HepG2 (cell line): ENCODE measurements around the gene GLYR1.

Experiments used
- CTCF ChIP-seq: sonication (generic); formaldehyde crosslinking; IDR thresholded peaks from 2 replicates; pipeline ENCODE4 v1.5.0; 2020; ENCODE audit warnings: mild to moderate bottlenecking, missing genetic modification reagents, moderate library complexity
- ESRRA ChIP-seq: sonication (generic); formaldehyde crosslinking; IDR thresholded peaks from 2 replicates; pipeline ENCODE4 v1.5.1; 2020; ENCODE audit warnings: mild to moderate bottlenecking, low read depth, missing genetic modification reagents
- HNRNPL ChIP-seq: fragments of 200-400 bp; formaldehyde crosslinking; IDR thresholded peaks from 2 replicates; pipeline ENCODE4 v1.6.1; 2017; ENCODE audit warnings: mild to moderate bottlenecking, low read depth, low read length
- IRF2 ChIP-seq: IDR thresholded peaks from 2 replicates; pipeline ENCODE4 v1.6.1; 2018; ENCODE audit warnings: missing genetic modification reagents, missing compliant biosample characterization
- KDM1A ChIP-seq: IDR thresholded peaks from 2 replicates; pipeline ENCODE4 v1.6.1; 2016; ENCODE audit warnings: missing compliant biosample characterization
- PCBP1 ChIP-seq: fragments of 200-400 bp; formaldehyde crosslinking; IDR thresholded peaks from 2 replicates; pipeline ENCODE4 v1.6.1; 2017; ENCODE audit warnings: mild to moderate bottlenecking, low read depth, low read length, borderline replicate concordance
- SP140L ChIP-seq: sonication (generic); formaldehyde crosslinking; IDR thresholded peaks from 2 replicates; pipeline ENCODE4 v1.4.0; 2020; ENCODE audit warnings: missing genetic modification reagents, borderline replicate concordance
- ZBTB26 ChIP-seq: IDR thresholded peaks from 2 replicates; pipeline ENCODE4 v1.6.1; 2016; ENCODE audit warnings: missing compliant biosample characterization, missing genetic modification reagents, borderline replicate concordance
- ZFP36 ChIP-seq: fragments of 150-350 bp; IDR thresholded peaks from 2 replicates; pipeline ENCODE4 v1.6.1; 2018; ENCODE audit warnings: borderline replicate concordance, low read length, low read depth; ENCODE audit not compliant: partially characterized antibody
- ZNF460 ChIP-seq: sonication (generic); formaldehyde crosslinking; IDR thresholded peaks from 2 replicates; pipeline ENCODE4 v1.5.1; 2020; ENCODE audit warnings: missing genetic modification reagents, mild to moderate bottlenecking, borderline replicate concordance
- ZNF670 ChIP-seq: sonication (generic); formaldehyde crosslinking; IDR thresholded peaks from 2 replicates; pipeline ENCODE4 v1.8.0; 2022; ENCODE audit warnings: mild to moderate bottlenecking, missing genetic modification reagents, borderline replicate concordance

- TF ChIP-seq HNRNPL (no peak), IRF2 (CRISPR knock-in tag) (no peak), ZFP36 (no peak), ZBTB26 (CRISPR knock-in tag) (no peak), PCBP1 (no peak), CTCF (no peak), KDM1A (CRISPR knock-in tag) (no peak), ZNF670 (no peak), ESRRA (no peak), ZNF460 (no peak), SP140L (CRISPR knock-in tag) (no peak)
Measured at GRCh38 chr16:4831616-4832015, 15.5 kb downstream of the GLYR1 start.
